Left lung (tissue), 10 donors: ENCODE data around the gene HADH. TPM values are rescaled to one million over a fixed set of nuclear protein-coding genes. Genes with fewer than 3 reads are reported as not detected.

Experiments
- ATAC-seq: fragments of 200-7000 bp; cut with Tn5 transposase; one replicate; pipeline ENCODE4 v1.9.1; 2020; ENCODE audit warnings: moderate library complexity
- DNase-seq, 4 donors: peaks; one replicate each; pipeline ENCODE4 v3.0.0-alpha.2; 2013 to 2020
- H3K27ac ChIP-seq, 2 donors: fragments of 200-600 bp; sonication (generic) in 1 of 2; one replicate each; pipeline versions ENCODE4 v1.5.0 to v1.8.0; 2020 to 2021
- H3K27me3 ChIP-seq, 2 donors: fragments of 200-600 bp; sonication (generic) in 1 of 2; one replicate each; pipeline versions ENCODE4 v1.5.0 to v1.8.0; 2020 to 2021
- H3K36me3 ChIP-seq, 2 donors: fragments of 200-600 bp; sonication (generic) in 1 of 2; one replicate each; pipeline versions ENCODE4 v1.5.0 to v1.8.0; 2020 to 2021
- H3K4me1 ChIP-seq, 2 donors: fragments of 200-600 bp; one replicate each; pipeline ENCODE4 v1.8.0; 2021
- H3K4me3 ChIP-seq, 2 donors: fragments of 200-600 bp; sonication (generic) in 1 of 2; one replicate each; pipeline versions ENCODE4 v1.5.0 to v1.8.0; 2020 to 2021; ENCODE audit warnings: mild to moderate bottlenecking in 1 of 2
- H3K9me3 ChIP-seq, 2 donors: fragments of 200-600 bp; sonication (generic) in 1 of 2; one replicate each; pipeline versions ENCODE4 v1.5.0 to v1.8.0; 2020 to 2021
- CTCF ChIP-seq, 2 donors: fragments of 200-600 bp; sonication (generic) in 1 of 2; IDR thresholded peaks; one replicate each; pipeline versions ENCODE4 v1.5.0 to v1.8.0; 2021; ENCODE audit warnings: antibody characterized with exemption in 2 of 2
- intact Hi-C, 2 donors: fragments of 100-400 bp; cut with DNase I; formaldehyde crosslinking; loops; one replicate each; pipeline versions ENCODE4 v1.11.2 to v1.14.2; 2022
- polyA plus RNA-seq, 6 donors: library from polyadenylated mRNA; unstranded; fragments of 120-200 nt; gene quantifications; one replicate each; pipeline ENCODE4 v1.2.1, GENCODE V29; 2013; ENCODE audit not compliant: insufficient read length in 6 of 6
- total RNA-seq, 2 donors: library from RNA; stranded (reverse); fragmentation: NEBNext Ultra II Directional; extraction: Animal tissue kit (Norgen Biotek cat#: 25700); gene quantifications; one replicate each; pipeline ENCODE4 v1.2.1, GENCODE V29; 2021
- donor health status: DM: no; HTN: yes; CAD: no.
- donor health status: DM: no; HTN: no; CAD: no.

HADH gene
- total and polyA plus RNA-seq, 8 donors = 40.3 to 83.4 (median 72.0) TPM

DNA sequence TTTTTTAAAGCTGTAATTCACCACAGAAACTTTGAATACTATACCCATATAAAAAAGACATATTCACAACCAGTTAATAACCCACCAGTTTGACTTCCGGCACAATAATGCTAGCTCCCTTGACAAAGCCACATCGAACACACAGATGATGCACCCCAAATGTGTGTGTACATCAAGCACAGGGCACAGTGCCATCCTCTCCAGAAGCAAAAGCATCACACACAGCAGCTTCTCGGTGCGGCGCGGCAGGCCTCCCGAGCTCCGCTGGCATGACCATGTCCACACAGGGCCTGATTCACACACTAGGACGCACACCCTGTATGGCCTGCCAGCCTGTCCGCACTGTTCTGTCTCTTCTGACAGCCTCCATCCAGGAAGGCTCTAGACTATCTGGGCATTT is 91.1 kb downstream of the HADH start:
- ATAC-seq = no peak
- Histone ChIP-seq H3K4me3 (no peak overlapping the region), H3K4me1 (no peaks in the 10 kb centered on the region), H3K36me3 (no peaks in the 10 kb centered on the region), H3K27ac (no peak overlapping the region), H3K9me3 (no peaks in the 10 kb centered on the region), H3K27me3 (no peaks in the 10 kb centered on the region)
- intact Hi-C loops = no loop called here
- TF ChIP-seq CTCF (IDR thresholded peaks at IDR 0.05) = no peak
- DNase-seq = no peak

DNA sequence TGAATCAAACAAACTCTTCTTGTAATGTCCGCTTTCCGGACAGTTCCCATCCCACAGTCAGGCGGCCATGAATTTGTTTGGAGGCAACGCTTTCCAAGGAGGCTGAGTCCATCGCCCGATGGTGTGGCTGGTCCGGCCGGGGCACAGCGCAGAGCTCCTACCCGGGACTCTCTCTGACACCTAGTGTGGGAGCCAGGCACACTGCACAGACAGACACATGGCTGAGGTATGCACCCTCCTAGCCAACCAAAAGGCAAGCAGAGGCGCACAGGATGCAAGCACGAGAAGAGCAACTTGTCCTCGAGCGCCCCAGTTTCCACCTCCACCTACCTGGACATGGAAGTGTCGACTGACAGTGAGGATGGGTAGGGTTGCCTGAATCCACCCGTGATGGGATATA is 91.6 kb downstream of the HADH start:
- DNase-seq (no peak), ATAC-seq (no peak)
- H3K27ac ChIP-seq = no peak overlapping the region
- intact Hi-C loops = no loop called here
- no peaks in the 10 kb centered on the region for H3K4me1 ChIP-seq
- no peaks in the 10 kb centered on the region for H3K36me3 ChIP-seq
- no peak overlapping the region for H3K4me3 ChIP-seq
- TF ChIP-seq CTCF (IDR thresholded peaks at IDR 0.05) = no peak
- H3K27me3 ChIP-seq = no peaks in the 10 kb centered on the region
- no peaks in the 10 kb centered on the region for H3K9me3 ChIP-seq

Other genes starting within 250 kb of the HADH start
- gene SGMS2, start 165.0 kb upstream of the HADH start, total RNA-seq = 100 to 1,000 TPM in 1 of 2 donors, 10 to 100 TPM in 1; 88.8 to 106 TPM
- 10 to 100 TPM; 11.7 to 20.2 (median 16.4) TPM for gene SGMS2, start 165.0 kb upstream of the HADH start, polyA plus RNA-seq
- 1 to 10 TPM; 5.3 to 7.2 TPM for gene CYP2U1, start 58.3 kb upstream of the HADH start, total RNA-seq
- gene CYP2U1, start 58.3 kb upstream of the HADH start, polyA plus RNA-seq = 1 to 10 TPM; 4.8 to 5.6 (median 5.0) TPM
- gene LEF1, start 179.0 kb downstream of the HADH start, total RNA-seq = 1 to 10 TPM; 4.1 to 7.1 TPM
- 10 to 100 TPM; 28.2 to 49.4 (median 41.3) TPM for gene LEF1, start 179.0 kb downstream of the HADH start, polyA plus RNA-seq